H1 (cell line): ENCODE results near the gene RASL10B. TPM values are rescaled to one million over a fixed set of nuclear protein-coding genes. Genes with fewer than 3 reads are reported as not detected.

ENCODE experiments used
- CTCF ChIA-PET: fragments of 300-600 bp; sonication (Branson Sonifier 250); formaldehyde crosslinking; loops from one replicate; lab custom pipeline; 2021; ENCODE audit not compliant: partially characterized antibody; lab: Charles Lee
- POLR2A ChIA-PET: fragments of 300-600 bp; sonication (Branson Sonifier 250); formaldehyde crosslinking; loops from one replicate; lab custom pipeline; 2021; ENCODE audit warnings: inconsistent platforms; ENCODE audit not compliant: partially characterized antibody; lab: Charles Lee
- DNase-seq, 2 experiments: peaks; one replicate each; pipeline versions ENCODE4 v3.0.0 to v3.0.0-alpha.2; 2010 to 2022; ENCODE audit warnings: low spot score in 2 of 2, low read depth in 1 of 2, mixed read lengths in 1 of 2
- FAIRE-seq: peaks from 2 replicates; lab custom pipeline; 2011; peaks lifted over from hg19 to GRCh38; lab: Jason Lieb, UNC
- H2AFZ ChIP-seq: 2 replicates; pipeline ENCODE4 v1.8.1; 2012; ENCODE audit warnings: low read length, inconsistent platforms
- H2AK5ac ChIP-seq: 2 replicates; pipeline ENCODE4 v1.6.1; 2013; ENCODE audit warnings: low read depth, low read length
- H2BK120ac ChIP-seq: replicated peaks from 2 replicates; pipeline ENCODE3; 2013; ENCODE audit warnings: low read depth, low read length, inconsistent platforms
- H2BK12ac ChIP-seq: 2 replicates; pipeline ENCODE4 v1.6.1; 2013; ENCODE audit warnings: low read depth, low read length
- H2BK15ac ChIP-seq: 2 replicates; pipeline ENCODE4 v1.6.1; 2013; ENCODE audit warnings: low read length
- H2BK20ac ChIP-seq: 2 replicates; pipeline ENCODE4 v1.6.1; 2013; ENCODE audit warnings: low read length
- H2BK5ac ChIP-seq: 2 replicates; pipeline ENCODE4 v1.6.1; 2013; ENCODE audit warnings: low read depth, low read length
- H3K14ac ChIP-seq: 2 replicates; pipeline ENCODE4 v1.6.1; 2013; ENCODE audit warnings: inconsistent platforms; ENCODE audit not compliant: insufficient read length
- H3K18ac ChIP-seq: 2 replicates; pipeline ENCODE4 v1.6.1; 2013; ENCODE audit warnings: low read length; ENCODE audit errors: extremely low read depth
- H3K23ac ChIP-seq: 2 replicates; pipeline ENCODE4 v1.6.1; 2013; ENCODE audit warnings: inconsistent platforms; ENCODE audit not compliant: insufficient read length
- H3K23me2 ChIP-seq: 2 replicates; pipeline ENCODE4 v1.6.1; 2013; ENCODE audit warnings: low read depth, low read length
- H3K27ac ChIP-seq: 2 replicates; pipeline ENCODE4 v1.6.1; 2011; ENCODE audit warnings: low read depth, low read length, inconsistent platforms
- H3K27me3 ChIP-seq, 4 experiments: replicated peaks in 1 of 4; 1 replicate in 1 of 4; 2 replicates in 3 of 4; pipeline versions ENCODE4 v1.6.1 to v1.8.1; 2011 to 2013; ENCODE audit warnings: low read length in 3 of 4, mild to moderate bottlenecking in 3 of 4, inconsistent platforms in 2 of 4, mixed read lengths in 2 of 4, moderate library complexity in 1 of 4; ENCODE audit not compliant: control insufficient read depth in 3 of 4, insufficient read depth in 3 of 4; ENCODE audit errors: extremely low read depth in 1 of 4
- H3K36me3 ChIP-seq, 4 experiments: 2 replicates each; pipeline versions ENCODE4 v1.6.1 to v1.8.1; 2011 to 2013; ENCODE audit warnings: mild to moderate bottlenecking in 4 of 4, low read length in 3 of 4, moderate library complexity in 2 of 4, control low read depth in 1 of 4, inconsistent platforms in 1 of 4; ENCODE audit not compliant: insufficient read depth in 4 of 4, control insufficient read depth in 2 of 4
- H3K4ac ChIP-seq: replicated peaks from 2 replicates; pipeline ENCODE3; 2013; ENCODE audit warnings: low read length, low read depth, mixed read lengths, inconsistent platforms; ENCODE audit not compliant: insufficient read length
- H3K4me1 ChIP-seq, 4 experiments: replicated peaks in 1 of 4; 1 replicate in 1 of 4; 2 replicates in 3 of 4; pipeline versions ENCODE4 v1.6.1 to v1.8.1; 2011 to 2013; ENCODE audit warnings: low read length in 3 of 4, inconsistent platforms in 2 of 4, mixed read lengths in 1 of 4; ENCODE audit not compliant: insufficient read depth in 4 of 4, control insufficient read depth in 3 of 4
- H3K4me2 ChIP-seq, 2 experiments: 2 replicates each; pipeline versions ENCODE4 v1.6.1 to v1.8.1; 2011 to 2013; ENCODE audit warnings: low read depth in 2 of 2, low read length in 2 of 2, control low read depth in 1 of 2, inconsistent platforms in 1 of 2, mild to moderate bottlenecking in 1 of 2; ENCODE audit not compliant: insufficient read depth in 1 of 2
- H3K4me3 ChIP-seq, 4 experiments: fragments of 200-600, 300-600 bp in 1 of 4; sonication (generic), shearing (Covaris generic), sonication (Bioruptor Twin) in 1 of 4; 2 replicates each; pipeline versions ENCODE4 v1.5.1 to v1.8.1; 2011 to 2016; ENCODE audit warnings: low read length in 4 of 4, low read depth in 3 of 4, control low read depth in 2 of 4, inconsistent platforms in 2 of 4, mild to moderate bottlenecking in 2 of 4, mixed read lengths in 1 of 4, moderate library complexity in 1 of 4; ENCODE audit not compliant: insufficient read depth in 2 of 4; ENCODE audit errors: extremely low read depth in 1 of 4
- H3K56ac ChIP-seq: replicated peaks from 2 replicates; pipeline ENCODE3; 2013; ENCODE audit warnings: low read depth, mild to moderate bottlenecking, mixed read lengths, low read length, inconsistent platforms; ENCODE audit not compliant: insufficient read length
- H3K79me1 ChIP-seq: 2 replicates; pipeline ENCODE4 v1.6.1; 2013; ENCODE audit warnings: low read depth, low read length, control low read depth
- H3K79me2 ChIP-seq, 2 experiments: 2 replicates each; pipeline versions ENCODE4 v1.6.1 to v1.8.1; 2012 to 2013; ENCODE audit warnings: low read length in 2 of 2, mild to moderate bottlenecking in 2 of 2, inconsistent platforms in 1 of 2; ENCODE audit not compliant: insufficient read depth in 2 of 2, control insufficient read depth in 1 of 2
- H3K9ac ChIP-seq, 4 experiments: replicated peaks in 1 of 4; 1 replicate in 1 of 4; 2 replicates in 3 of 4; pipeline versions ENCODE4 v1.6.1 to v1.8.1; 2011 to 2013; ENCODE audit warnings: low read depth in 3 of 4, low read length in 3 of 4, control low read depth in 2 of 4, mild to moderate bottlenecking in 2 of 4, moderate library complexity in 2 of 4, inconsistent platforms in 1 of 4; ENCODE audit errors: extremely low read depth in 1 of 4
- H3K9me3 ChIP-seq, 2 experiments: 2 replicates each; pipeline versions ENCODE4 v1.6.1 to v1.8.1; 2012 to 2013; ENCODE audit warnings: mild to moderate bottlenecking in 2 of 2, moderate library complexity in 2 of 2, control low read depth in 1 of 2, inconsistent platforms in 1 of 2, low read depth in 1 of 2, low read length in 1 of 2, mixed read lengths in 1 of 2; ENCODE audit not compliant: insufficient read depth in 2 of 2
- H4K20me1 ChIP-seq, 2 experiments: replicated peaks in 1 of 2; 2 replicates each; pipeline versions ENCODE3 to v1.8.1; 2011 to 2013; ENCODE audit warnings: inconsistent platforms in 2 of 2, low read length in 2 of 2, mild to moderate bottlenecking in 1 of 2; ENCODE audit not compliant: insufficient read depth in 2 of 2, control insufficient read depth in 1 of 2
- H4K5ac ChIP-seq: 2 replicates; pipeline ENCODE4 v1.6.1; 2013; ENCODE audit warnings: low read length, low read depth, mixed read lengths, inconsistent platforms; ENCODE audit not compliant: insufficient read length
- H4K8ac ChIP-seq: 2 replicates; pipeline ENCODE4 v1.8.0; 2013; ENCODE audit warnings: mild to moderate bottlenecking, moderate library complexity, low read length, inconsistent platforms; ENCODE audit not compliant: insufficient read depth; ENCODE audit errors: extremely low read depth
- H4K91ac ChIP-seq: replicated peaks from 2 replicates; pipeline ENCODE3; 2013; ENCODE audit warnings: low read length, mixed read lengths, inconsistent platforms; ENCODE audit not compliant: insufficient read length
- BACH1 ChIP-seq: IDR thresholded peaks from 2 replicates; pipeline ENCODE4 v1.6.1; 2012; ENCODE audit warnings: low read length, improper control_type of control experiment
- BRCA1 ChIP-seq: IDR thresholded peaks from 2 replicates; pipeline ENCODE4 v1.6.1; 2012; ENCODE audit warnings: low read depth, low read length, improper control_type of control experiment
- CHD2 ChIP-seq: IDR thresholded peaks from 2 replicates; pipeline ENCODE4 v1.6.1; 2012; ENCODE audit warnings: low read length, improper control_type of control experiment
- CREB1 ChIP-seq: IDR thresholded peaks from 2 replicates; pipeline ENCODE4 v1.6.1; 2012; ENCODE audit warnings: inconsistent platforms
- EP300 ChIP-seq, 2 experiments: IDR thresholded peaks; 1 replicate in 1 of 2; 2 replicates in 1 of 2; pipeline ENCODE4 v1.6.1; 2011 to 2012; ENCODE audit warnings: low read depth in 2 of 2, low read length in 2 of 2, mild to moderate bottlenecking in 2 of 2, borderline replicate concordance in 1 of 2, inconsistent platforms in 1 of 2, moderate library complexity in 1 of 2
- SAP30 ChIP-seq: fragments of 300-600 bp; sonication (generic); IDR thresholded peaks from 2 replicates; pipeline ENCODE4 v1.7.1; 2012; ENCODE audit warnings: low read length, moderate library complexity, mild to moderate bottlenecking, inconsistent platforms; ENCODE audit not compliant: insufficient read depth, insufficient replicate concordance
- SP1 ChIP-seq: IDR thresholded peaks from 2 replicates; pipeline ENCODE4 v1.6.1; 2011; ENCODE audit warnings: low read depth, low read length
- SP4 ChIP-seq: IDR thresholded peaks from 2 replicates; pipeline ENCODE4 v1.6.1; 2012; ENCODE audit warnings: low read length, inconsistent platforms
- WGBS, 2 experiments: shearing (Covaris generic) in 1 of 2; methylation state at CpG; one replicate each; pipeline versions ENCODE4 v1.1.6 to v1.1.7; 2013 to 2015; ENCODE audit warnings: low lambda C conversion rate in 2 of 2, mixed read lengths in 2 of 2, inconsistent platforms in 1 of 2, low coverage in 1 of 2, missing lambda C conversion rate in 1 of 2; ENCODE audit not compliant: insufficient replicate concordance in 2 of 2, insufficient coverage in 1 of 2, insufficient read length in 1 of 2; ENCODE audit errors: extremely low coverage in 1 of 2, missing lambda C conversion rate in 1 of 2; 5-methylcytosine and 5-hydroxymethylcytosine counted together
- polyA plus RNA-seq, 7 experiments: library from polyadenylated mRNA; depleted of rRNA in 3 of 7; stranded (reverse) in 5 of 7; unstranded in 2 of 7; fragments of >200 nt in 5 of 7; fragments of 200-250 nt in 2 of 7; gene quantifications; 1 replicate in 5 of 7; 2 replicates in 1 of 7; 4 replicates in 1 of 7; pipeline versions ENCODE4 v1.2.1 to v1.2.3, GENCODE V29; 2011 to 2013; ENCODE audit warnings: missing spikeins in 2 of 7, mixed read lengths in 2 of 7
- total RNA-seq: library from RNA; stranded (reverse); fragmentation: NEBNext Ultra II Directional; extraction: Animal tissue kit (Norgen Biotek cat#: 25700); gene quantifications from 2 replicates; pipeline ENCODE4 v1.2.1, GENCODE V29; 2021
- TF ChIP-seq, protein P1 (sequence below): IDR thresholded peaks from 2 replicates; pipeline ENCODE4 v1.6.1; 2012; ENCODE audit warnings: low read length, inconsistent platforms
- TF ChIP-seq, protein P2 (sequence below), 3 experiments: IDR thresholded peaks; 1 replicate in 2 of 3; 2 replicates in 1 of 3; pipeline versions ENCODE4 v1.5.1 to v1.6.1; 2011; ENCODE audit warnings: low read length in 3 of 3, mild to moderate bottlenecking in 3 of 3, inconsistent platforms in 2 of 3, low read depth in 1 of 3, moderate library complexity in 1 of 3; ENCODE audit not compliant: insufficient read depth in 1 of 3; ENCODE audit errors: control extremely low read depth in 1 of 3

Gene RASL10B
- total and polyA plus RNA-seq, 2 of the 8 experiments (the other 6 are each of a cell fraction or from before 2014, with no cell fraction given), result 17.5 to 22.8 TPM

DNA sequence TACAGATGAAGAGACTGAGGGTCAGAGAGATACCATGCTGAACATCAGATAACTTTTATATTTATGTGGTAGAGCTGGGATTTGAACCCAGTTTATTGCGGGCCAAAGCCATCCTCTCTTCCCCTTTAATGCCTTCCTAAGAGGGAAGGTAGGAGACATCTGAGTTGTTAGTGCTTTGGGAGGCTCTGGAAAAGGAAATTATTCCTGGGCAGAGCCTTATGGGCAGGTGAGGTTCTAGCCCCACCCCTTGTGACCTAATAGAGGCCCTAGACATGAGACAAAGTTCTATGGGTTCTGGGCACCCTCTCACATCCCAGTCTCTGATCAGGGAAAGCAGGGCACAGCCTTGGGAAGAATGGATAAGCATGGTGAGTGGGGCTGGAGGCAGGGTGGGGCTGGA, 29.1 kb downstream of the RASL10B start, which contains the start of gene C17orf50:
Gene C17orf50 (plus strand): TSS at position 301 of the 400 bp plus-strand sequence. CDS start 55 bp downstream, at position 356.
- Histone ChIP-seq H2BK20ac (no peak within 1 kb of the TSS), H3K4me3 (no peak within 1 kb of the TSS), H3K14ac (no peak within 1 kb of the TSS), H2BK5ac (no peak within 1 kb of the TSS), H3K36me3 (no peaks in the 10 kb centered on the region), H3K56ac (no peak within 1 kb of the TSS), H2AK5ac (no peak within 1 kb of the TSS), H3K27ac (no peak within 1 kb of the TSS), H3K23me2 (no peaks in the 10 kb centered on the region), H4K91ac (no peak within 1 kb of the TSS), H2BK12ac (no peak within 1 kb of the TSS), H3K18ac (no peak within 1 kb of the TSS), H4K8ac (no peak within 1 kb of the TSS), H4K20me1 (no peaks in the 10 kb centered on the region), H3K9me3 (no peaks in the 10 kb centered on the region; a peak in 1 of 4 replicates), H2BK120ac (no peak within 1 kb of the TSS), H2AFZ (no peak within 1 kb of the TSS), H3K23ac (no peak within 1 kb of the TSS), H3K4me1 (peaks cover 0 to 7% (median 3%) of the 10 kb centered on the region in 4 experiments; a peak in 5 of 7 replicates), H3K4ac (no peak within 1 kb of the TSS), H3K79me2 (no peaks in the 10 kb centered on the region), H3K9ac (no peak within 1 kb of the TSS), H4K5ac (no peak within 1 kb of the TSS), H3K27me3 (peaks cover 0 to 3% (median 2%) of the 10 kb centered on the region in 4 experiments; a peak in 3 of 7 replicates), H3K4me2 (no peak within 1 kb of the TSS), H2BK15ac (no peak within 1 kb of the TSS), H3K79me1 (no peaks in the 10 kb centered on the region)
- FAIRE-seq (no peak), DNase-seq (no peak)
- CTCF ChIA-PET, result interaction anchor here (1.1 to 13.0 kb wide), 4 partner anchors 10 to 45 kb away, joined by 5 to 179 read pairs (median 48); partner anchors contain the start of genes GAS2L2 and MMP28
- 78% methylated on average over 1 of the region's 1 CpG; no CpG with 5 or more reads in 1 of the 2 experiments for WGBS, 2 experiments
- POLR2A ChIA-PET, result interaction anchor here (1.6 kb wide), 1 partner anchor 48 kb away, joined by 7 read pairs; the partner anchor contains the start of gene TAF15
- TF ChIP-seq CREB1 (no peak), SP1 (no peak), BRCA1 (no peak), CHD2 (no peak), SAP30 (no peak), EP300 (IDR thresholded peaks at IDR 0.05; ENCODE audit: borderline replicate concordance in 1 of 2, low read depth in 2 of 2, low read length in 2 of 2) (no peak), SP4 (no peak), BACH1 (no peak)
- TF ChIP-seq, protein P1, sequence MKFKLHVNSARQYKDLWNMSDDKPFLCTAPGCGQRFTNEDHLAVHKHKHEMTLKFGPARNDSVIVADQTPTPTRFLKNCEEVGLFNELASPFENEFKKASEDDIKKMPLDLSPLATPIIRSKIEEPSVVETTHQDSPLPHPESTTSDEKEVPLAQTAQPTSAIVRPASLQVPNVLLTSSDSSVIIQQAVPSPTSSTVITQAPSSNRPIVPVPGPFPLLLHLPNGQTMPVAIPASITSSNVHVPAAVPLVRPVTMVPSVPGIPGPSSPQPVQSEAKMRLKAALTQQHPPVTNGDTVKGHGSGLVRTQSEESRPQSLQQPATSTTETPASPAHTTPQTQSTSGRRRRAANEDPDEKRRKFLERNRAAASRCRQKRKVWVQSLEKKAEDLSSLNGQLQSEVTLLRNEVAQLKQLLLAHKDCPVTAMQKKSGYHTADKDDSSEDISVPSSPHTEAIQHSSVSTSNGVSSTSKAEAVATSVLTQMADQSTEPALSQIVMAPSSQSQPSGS, result no peak
- TF ChIP-seq, protein P2, sequence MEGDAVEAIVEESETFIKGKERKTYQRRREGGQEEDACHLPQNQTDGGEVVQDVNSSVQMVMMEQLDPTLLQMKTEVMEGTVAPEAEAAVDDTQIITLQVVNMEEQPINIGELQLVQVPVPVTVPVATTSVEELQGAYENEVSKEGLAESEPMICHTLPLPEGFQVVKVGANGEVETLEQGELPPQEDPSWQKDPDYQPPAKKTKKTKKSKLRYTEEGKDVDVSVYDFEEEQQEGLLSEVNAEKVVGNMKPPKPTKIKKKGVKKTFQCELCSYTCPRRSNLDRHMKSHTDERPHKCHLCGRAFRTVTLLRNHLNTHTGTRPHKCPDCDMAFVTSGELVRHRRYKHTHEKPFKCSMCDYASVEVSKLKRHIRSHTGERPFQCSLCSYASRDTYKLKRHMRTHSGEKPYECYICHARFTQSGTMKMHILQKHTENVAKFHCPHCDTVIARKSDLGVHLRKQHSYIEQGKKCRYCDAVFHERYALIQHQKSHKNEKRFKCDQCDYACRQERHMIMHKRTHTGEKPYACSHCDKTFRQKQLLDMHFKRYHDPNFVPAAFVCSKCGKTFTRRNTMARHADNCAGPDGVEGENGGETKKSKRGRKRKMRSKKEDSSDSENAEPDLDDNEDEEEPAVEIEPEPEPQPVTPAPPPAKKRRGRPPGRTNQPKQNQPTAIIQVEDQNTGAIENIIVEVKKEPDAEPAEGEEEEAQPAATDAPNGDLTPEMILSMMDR (IDR thresholded peaks at IDR 0.05; ENCODE audit: control extremely low read depth in 1 of 3, insufficient read depth in 1 of 3, low read depth in 1 of 3, low read length in 3 of 3), result no peak
